ENCODE results near the gene ELOVL5. TPM values are rescaled to one million over a fixed set of nuclear protein-coding genes. Genes with fewer than 3 reads are reported as not detected.
"Not testable (repeated sequence)": the region's sequence is repeated elsewhere in the genome, so short reads cannot be mapped to it uniquely, and the experiment has no call there.

ELOVL5 gene
- total and polyA plus RNA-seq, 2 donors from 2014 or later, result 20.5 to 42.0 TPM

DNA sequence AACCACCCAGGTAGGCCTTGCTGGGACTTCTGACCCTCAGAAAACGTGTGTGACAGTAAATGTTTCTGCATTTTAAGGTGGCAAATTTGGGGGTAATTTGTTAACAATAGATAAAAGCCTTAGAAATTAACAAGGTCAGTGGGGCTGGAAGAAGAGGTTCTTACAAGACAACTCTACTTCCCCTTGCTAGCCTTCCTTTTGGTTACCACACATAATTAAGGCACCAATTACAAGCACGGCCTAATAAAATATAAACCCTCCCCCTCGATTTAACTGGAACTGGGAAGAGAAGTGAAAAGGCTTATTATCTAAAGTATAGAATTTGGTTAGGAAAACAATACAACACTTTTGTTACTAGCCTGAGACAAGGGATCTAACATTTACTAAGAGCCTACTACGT, 38.8 kb downstream of the ELOVL5 start:
- Histone ChIP-seq H3K9me3 (ENCODE audit: control insufficient read depth in 2 of 3, insufficient read depth in 1 of 3, low read length in 3 of 3) (no peaks in the 10 kb centered on the region), H3K9ac (ENCODE audit: low read length in 3 of 3) (no peak overlapping the region), H3K27me3 (ENCODE audit: control insufficient read depth, insufficient read depth, low read length) (no peaks in the 10 kb centered on the region), H3K4me1 (ENCODE audit: control insufficient read depth in 2 of 3, insufficient read depth in 2 of 3, low read depth in 1 of 3, low read length in 3 of 3) (peaks cover 0 to 7% (median 7%) of the 10 kb centered on the region in 3 donors), H3K36me3 (ENCODE audit: control insufficient read depth in 2 of 3, insufficient read depth in 3 of 3, low read length in 3 of 3) (no peaks in the 10 kb centered on the region), H3K4me3 (ENCODE audit: low read length in 3 of 3) (no peak overlapping the region), H3K27ac (ENCODE audit: low read depth in 2 of 2, low read length in 2 of 2) (no peak overlapping the region)
- TF ChIP-seq, protein P1, sequence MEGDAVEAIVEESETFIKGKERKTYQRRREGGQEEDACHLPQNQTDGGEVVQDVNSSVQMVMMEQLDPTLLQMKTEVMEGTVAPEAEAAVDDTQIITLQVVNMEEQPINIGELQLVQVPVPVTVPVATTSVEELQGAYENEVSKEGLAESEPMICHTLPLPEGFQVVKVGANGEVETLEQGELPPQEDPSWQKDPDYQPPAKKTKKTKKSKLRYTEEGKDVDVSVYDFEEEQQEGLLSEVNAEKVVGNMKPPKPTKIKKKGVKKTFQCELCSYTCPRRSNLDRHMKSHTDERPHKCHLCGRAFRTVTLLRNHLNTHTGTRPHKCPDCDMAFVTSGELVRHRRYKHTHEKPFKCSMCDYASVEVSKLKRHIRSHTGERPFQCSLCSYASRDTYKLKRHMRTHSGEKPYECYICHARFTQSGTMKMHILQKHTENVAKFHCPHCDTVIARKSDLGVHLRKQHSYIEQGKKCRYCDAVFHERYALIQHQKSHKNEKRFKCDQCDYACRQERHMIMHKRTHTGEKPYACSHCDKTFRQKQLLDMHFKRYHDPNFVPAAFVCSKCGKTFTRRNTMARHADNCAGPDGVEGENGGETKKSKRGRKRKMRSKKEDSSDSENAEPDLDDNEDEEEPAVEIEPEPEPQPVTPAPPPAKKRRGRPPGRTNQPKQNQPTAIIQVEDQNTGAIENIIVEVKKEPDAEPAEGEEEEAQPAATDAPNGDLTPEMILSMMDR (IDR thresholded peaks at IDR 0.05; ENCODE audit: borderline replicate concordance, extremely low read depth, insufficient read depth), result no peak
- no peak for FAIRE-seq
- no peak for DNase-seq
- intact Hi-C loops (cut with DNase I), result no loop called here

- peaks cover 0 to 7% (median 7%) of the 10 kb centered on the region in 3 donors for H3K4me1 ChIP-seq (ENCODE audit: control insufficient read depth in 2 of 3, insufficient read depth in 2 of 3, low read depth in 1 of 3, low read length in 3 of 3)
Measured at GRCh38 chr6:53309059-53309900, 39.5 kb downstream of the ELOVL5 start.

DNA sequence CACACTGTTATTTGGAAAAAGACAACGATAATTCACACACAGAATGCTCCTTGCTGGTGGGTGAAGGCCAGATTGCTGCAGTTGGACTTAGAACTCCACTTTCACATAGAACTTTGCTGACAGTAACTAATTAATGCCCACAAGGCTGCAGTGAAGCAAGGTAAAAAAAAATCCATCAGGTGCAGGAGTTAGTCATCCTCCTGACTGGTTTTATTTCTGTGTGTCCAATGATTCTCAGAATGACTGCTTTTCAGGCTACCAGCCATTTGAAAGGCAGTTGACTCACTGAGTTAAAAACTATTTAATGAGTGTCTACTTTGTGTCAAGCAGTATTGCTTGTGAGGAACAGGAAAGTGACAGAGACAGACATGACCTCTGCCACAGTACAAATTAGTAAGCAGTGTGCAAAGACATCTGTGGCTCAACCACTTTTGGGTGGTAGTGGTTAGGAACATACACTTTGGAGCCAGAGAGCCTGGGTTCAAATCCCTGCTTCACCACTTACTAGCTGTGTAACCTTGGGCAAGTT, 41.9 kb downstream of the ELOVL5 start:
- Histone ChIP-seq H3K4me1 (ENCODE audit: control insufficient read depth in 2 of 3, insufficient read depth in 2 of 3, low read depth in 1 of 3, low read length in 3 of 3) (peaks cover 0 to 12% (median 12%) of the 10 kb centered on the region in 3 donors), H3K9me3 (ENCODE audit: control insufficient read depth in 2 of 3, insufficient read depth in 1 of 3, low read length in 3 of 3) (no peaks in the 10 kb centered on the region), H3K27ac (ENCODE audit: low read depth in 2 of 2, low read length in 2 of 2) (peak overlapping the region in 1 of 2 donors; percentile 32), H3K27me3 (ENCODE audit: control insufficient read depth, insufficient read depth, low read length) (no peaks in the 10 kb centered on the region), H3K4me3 (ENCODE audit: low read length in 3 of 3) (peak overlapping the region in 1 of 3 donors; percentile 24), H3K9ac (ENCODE audit: low read length in 3 of 3) (no peak overlapping the region), H3K36me3 (ENCODE audit: control insufficient read depth in 2 of 3, insufficient read depth in 3 of 3, low read length in 3 of 3) (no peaks in the 10 kb centered on the region)
- DNase-seq (no peak), FAIRE-seq (no peak)
- intact Hi-C loops (cut with DNase I), result no loop called here
- TF ChIP-seq, protein P1 (IDR thresholded peaks at IDR 0.05; ENCODE audit: borderline replicate concordance, extremely low read depth, insufficient read depth), result no peak

More at GRCh38 chr6:53309059-53309900, 39.5 kb downstream of the ELOVL5 start:
- Histone ChIP-seq H3K36me3 (ENCODE audit: control insufficient read depth in 2 of 3, insufficient read depth in 3 of 3, low read length in 3 of 3) (no peaks in the 10 kb centered on the region), H3K9me3 (ENCODE audit: control insufficient read depth in 2 of 3, insufficient read depth in 1 of 3, low read length in 3 of 3) (no peaks in the 10 kb centered on the region), H3K9ac (ENCODE audit: low read length in 3 of 3) (no peak overlapping the region), H3K27ac (ENCODE audit: low read depth in 2 of 2, low read length in 2 of 2) (no peak overlapping the region), H3K27me3 (ENCODE audit: control insufficient read depth, insufficient read depth, low read length) (no peaks in the 10 kb centered on the region), H3K4me3 (ENCODE audit: low read length in 3 of 3) (no peak overlapping the region)
- intact Hi-C loops (cut with DNase I), result no loop called here
- DNase-seq (no peak), FAIRE-seq (no peak)
- TF ChIP-seq, protein P1 (IDR thresholded peaks at IDR 0.05; ENCODE audit: borderline replicate concordance, extremely low read depth, insufficient read depth), result no peak

GRCh38 chr6:53306217-53306616, 42.5 kb downstream of the ELOVL5 start:
- Histone ChIP-seq H3K4me3 (ENCODE audit: low read length in 3 of 3) (peak overlapping the region in 1 of 3 donors; percentile 24), H3K4me1 (ENCODE audit: control insufficient read depth in 2 of 3, insufficient read depth in 2 of 3, low read depth in 1 of 3, low read length in 3 of 3) (peaks cover 0 to 18% (median 14%) of the 10 kb centered on the region in 3 donors)
- H3K9ac ChIP-seq (ENCODE audit: low read length in 3 of 3); H3K36me3 ChIP-seq (ENCODE audit: control insufficient read depth in 2 of 3, insufficient read depth in 3 of 3, low read length in 3 of 3); H3K9me3 ChIP-seq (ENCODE audit: control insufficient read depth in 2 of 3, insufficient read depth in 1 of 3, low read length in 3 of 3); H3K27ac ChIP-seq (ENCODE audit: low read depth in 2 of 2, low read length in 2 of 2); FAIRE-seq; DNase-seq; H3K27me3 ChIP-seq (ENCODE audit: control insufficient read depth, insufficient read depth, low read length); intact Hi-C loops (cut with DNase I): not testable (repeated sequence)

- H3K36me3 ChIP-seq (ENCODE audit: control insufficient read depth in 2 of 3, insufficient read depth in 3 of 3, low read length in 3 of 3); intact Hi-C loops (cut with DNase I); FAIRE-seq; H3K9ac ChIP-seq (ENCODE audit: low read length in 3 of 3); DNase-seq; H3K9me3 ChIP-seq (ENCODE audit: control insufficient read depth in 2 of 3, insufficient read depth in 1 of 3, low read length in 3 of 3); H3K4me3 ChIP-seq (ENCODE audit: low read length in 3 of 3); H3K27me3 ChIP-seq (ENCODE audit: control insufficient read depth, insufficient read depth, low read length); H3K27ac ChIP-seq (ENCODE audit: low read depth in 2 of 2, low read length in 2 of 2): not testable (repeated sequence)
- H3K4me1 ChIP-seq (ENCODE audit: control insufficient read depth in 2 of 3, insufficient read depth in 2 of 3, low read depth in 1 of 3, low read length in 3 of 3), result peaks cover 0 to 23% (median 21%) of the 10 kb centered on the region in 3 donors
Measured at GRCh38 chr6:53305506-53306005, 43.2 kb downstream of the ELOVL5 start.

- H3K9me3 ChIP-seq (ENCODE audit: control insufficient read depth in 2 of 3, insufficient read depth in 1 of 3, low read length in 3 of 3); DNase-seq; H3K27ac ChIP-seq (ENCODE audit: low read depth in 2 of 2, low read length in 2 of 2); H3K27me3 ChIP-seq (ENCODE audit: control insufficient read depth, insufficient read depth, low read length); H3K4me3 ChIP-seq (ENCODE audit: low read length in 3 of 3); FAIRE-seq; H3K36me3 ChIP-seq (ENCODE audit: control insufficient read depth in 2 of 3, insufficient read depth in 3 of 3, low read length in 3 of 3); intact Hi-C loops (cut with DNase I); H3K9ac ChIP-seq (ENCODE audit: low read length in 3 of 3): not testable (repeated sequence)
- peaks cover 0 to 26% (median 25%) of the 10 kb centered on the region in 3 donors for H3K4me1 ChIP-seq (ENCODE audit: control insufficient read depth in 2 of 3, insufficient read depth in 2 of 3, low read depth in 1 of 3, low read length in 3 of 3)
Measured at GRCh38 chr6:53304953-53305352, 43.8 kb downstream of the ELOVL5 start.
